Neural progenitor cell (in vitro differentiated cells): Measurements from ENCODE around the gene PSMD14.

Experiments
- EZH2 ChIP-seq: fragments of 200-600 bp; sonication (generic); IDR thresholded peaks from 2 replicates; pipeline ENCODE4 v1.6.1; 2017; ENCODE audit warnings: antibody characterized with exemption, mild to moderate bottlenecking, moderate library complexity
- TF ChIP-seq, protein P1 (sequence below): fragments of 200-600 bp; sonication (generic); IDR thresholded peaks from 2 replicates; pipeline ENCODE4 v1.5.1; 2017; ENCODE audit warnings: antibody characterized with exemption, mild to moderate bottlenecking

DNA sequence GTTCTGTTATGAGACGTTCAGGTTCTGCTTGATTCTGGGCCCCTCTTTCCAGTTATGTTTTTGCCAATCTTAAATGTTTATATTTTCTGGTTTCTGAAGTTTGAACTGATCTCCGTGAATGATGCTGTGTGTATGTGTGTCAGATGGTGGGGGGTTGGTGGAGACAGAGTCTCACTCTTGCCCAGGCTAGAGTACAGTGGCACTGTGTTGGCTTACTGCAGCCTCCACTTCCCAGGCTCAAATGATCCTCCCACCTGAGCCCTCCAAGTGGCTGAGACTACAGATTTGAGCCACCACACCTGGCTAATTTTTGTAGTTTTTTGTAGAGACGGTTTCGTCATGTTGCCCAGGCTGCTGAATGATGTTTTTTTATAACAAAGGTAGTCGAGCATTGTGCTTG lies 45.9 kb downstream of the PSMD14 start:
- TF ChIP-seq, protein P1, sequence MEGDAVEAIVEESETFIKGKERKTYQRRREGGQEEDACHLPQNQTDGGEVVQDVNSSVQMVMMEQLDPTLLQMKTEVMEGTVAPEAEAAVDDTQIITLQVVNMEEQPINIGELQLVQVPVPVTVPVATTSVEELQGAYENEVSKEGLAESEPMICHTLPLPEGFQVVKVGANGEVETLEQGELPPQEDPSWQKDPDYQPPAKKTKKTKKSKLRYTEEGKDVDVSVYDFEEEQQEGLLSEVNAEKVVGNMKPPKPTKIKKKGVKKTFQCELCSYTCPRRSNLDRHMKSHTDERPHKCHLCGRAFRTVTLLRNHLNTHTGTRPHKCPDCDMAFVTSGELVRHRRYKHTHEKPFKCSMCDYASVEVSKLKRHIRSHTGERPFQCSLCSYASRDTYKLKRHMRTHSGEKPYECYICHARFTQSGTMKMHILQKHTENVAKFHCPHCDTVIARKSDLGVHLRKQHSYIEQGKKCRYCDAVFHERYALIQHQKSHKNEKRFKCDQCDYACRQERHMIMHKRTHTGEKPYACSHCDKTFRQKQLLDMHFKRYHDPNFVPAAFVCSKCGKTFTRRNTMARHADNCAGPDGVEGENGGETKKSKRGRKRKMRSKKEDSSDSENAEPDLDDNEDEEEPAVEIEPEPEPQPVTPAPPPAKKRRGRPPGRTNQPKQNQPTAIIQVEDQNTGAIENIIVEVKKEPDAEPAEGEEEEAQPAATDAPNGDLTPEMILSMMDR: no peak
- no peak for TF ChIP-seq EZH2
